ENCODE results near the gene FOXL3.

DNA sequence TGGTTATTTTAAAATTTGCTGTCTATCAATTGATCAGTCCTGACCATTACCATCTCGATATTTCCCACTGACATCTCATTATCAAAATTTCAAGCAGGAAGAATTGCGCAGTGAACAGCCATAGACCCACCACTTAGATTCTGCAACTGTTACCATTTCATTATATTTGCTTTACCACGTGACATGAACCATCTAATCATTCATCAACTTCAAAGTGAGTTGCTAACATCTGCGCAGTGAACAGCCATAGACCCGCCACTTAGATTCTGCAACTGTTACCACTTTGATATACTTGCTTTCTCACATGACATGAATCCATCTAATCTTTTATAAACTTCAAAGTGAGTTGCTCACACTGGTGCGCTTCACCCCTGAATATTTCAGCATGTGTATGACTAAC is 22.5 kb downstream of the FOXL3 start:
- TF ChIP-seq EZH2phosphoT487 (IDR thresholded peaks at IDR 0.05; ENCODE audit: borderline replicate concordance, low read length): no peak
- TF ChIP-seq, protein P1, sequence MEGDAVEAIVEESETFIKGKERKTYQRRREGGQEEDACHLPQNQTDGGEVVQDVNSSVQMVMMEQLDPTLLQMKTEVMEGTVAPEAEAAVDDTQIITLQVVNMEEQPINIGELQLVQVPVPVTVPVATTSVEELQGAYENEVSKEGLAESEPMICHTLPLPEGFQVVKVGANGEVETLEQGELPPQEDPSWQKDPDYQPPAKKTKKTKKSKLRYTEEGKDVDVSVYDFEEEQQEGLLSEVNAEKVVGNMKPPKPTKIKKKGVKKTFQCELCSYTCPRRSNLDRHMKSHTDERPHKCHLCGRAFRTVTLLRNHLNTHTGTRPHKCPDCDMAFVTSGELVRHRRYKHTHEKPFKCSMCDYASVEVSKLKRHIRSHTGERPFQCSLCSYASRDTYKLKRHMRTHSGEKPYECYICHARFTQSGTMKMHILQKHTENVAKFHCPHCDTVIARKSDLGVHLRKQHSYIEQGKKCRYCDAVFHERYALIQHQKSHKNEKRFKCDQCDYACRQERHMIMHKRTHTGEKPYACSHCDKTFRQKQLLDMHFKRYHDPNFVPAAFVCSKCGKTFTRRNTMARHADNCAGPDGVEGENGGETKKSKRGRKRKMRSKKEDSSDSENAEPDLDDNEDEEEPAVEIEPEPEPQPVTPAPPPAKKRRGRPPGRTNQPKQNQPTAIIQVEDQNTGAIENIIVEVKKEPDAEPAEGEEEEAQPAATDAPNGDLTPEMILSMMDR (IDR thresholded peaks at IDR 0.05; ENCODE audit: low read depth, low read length, poor library complexity, severe bottlenecking): no peak
